ENCODE results near the gene TNIP2. TPM values are rescaled to one million over a fixed set of nuclear protein-coding genes. Genes with fewer than 3 reads are reported as not detected.

TNIP2 gene
- total RNA-seq, 1 experiment from 2014 or later = 35.8 TPM

DNA sequence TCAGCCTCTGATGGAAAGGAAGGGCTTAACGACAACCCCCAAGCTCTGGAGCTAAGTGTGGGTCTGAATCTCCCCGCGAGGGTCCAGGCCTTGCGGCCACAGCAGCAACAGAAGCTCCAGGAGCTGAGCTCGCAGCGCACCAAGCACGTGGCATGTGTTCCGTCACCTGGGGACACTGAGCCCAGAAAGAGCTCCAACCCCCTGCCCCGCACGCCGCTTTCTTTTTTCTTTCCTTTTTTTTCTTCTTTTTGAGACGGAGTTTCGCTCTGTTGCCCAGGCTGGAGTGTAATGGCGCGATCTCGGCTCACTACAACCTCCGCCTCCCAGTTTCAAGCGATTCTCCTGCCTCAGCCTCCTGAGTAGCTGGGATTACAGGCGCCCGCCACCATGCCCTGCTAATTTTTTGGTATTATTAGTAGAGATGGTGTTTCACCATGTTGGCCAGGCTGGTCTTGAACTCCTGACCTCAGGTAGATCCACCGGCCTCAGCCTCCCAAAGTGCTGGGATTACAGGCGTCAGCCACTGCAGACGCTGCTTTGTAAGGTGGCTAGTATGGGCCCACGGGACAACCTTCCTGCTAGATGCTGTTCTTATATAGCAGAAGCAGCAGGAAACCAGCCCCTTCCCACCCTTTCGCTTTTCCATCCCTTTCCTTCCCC lies 685 bp upstream of the TNIP2 start:
- no peak for DNase-seq
- Mint-ChIP-seq H3K36me3 (ENCODE audit: insufficient read depth, unreplicated experiment) (no peaks in the 10 kb centered on the region), H3K27me3 (ENCODE audit: insufficient read depth, unreplicated experiment) (no peaks in the 10 kb centered on the region), H3K27ac (ENCODE audit: unreplicated experiment) (no peak overlapping the region), H3K9me3 (ENCODE audit: unreplicated experiment) (no peaks in the 10 kb centered on the region), H3K4me1 (ENCODE audit: low read depth, unreplicated experiment) (peaks cover 15% of the 10 kb centered on the region), H3K4me3 (ENCODE audit: unreplicated experiment) (peak overlapping the region; percentile 74)
- H3K36me3 ChIP-seq (ENCODE audit: control insufficient read depth, insufficient read depth, low read length) = no peaks in the 10 kb centered on the region
- intact Hi-C loops (cut with micrococcal nuclease; ENCODE audit: unreplicated experiment) = loop anchor here (1.0 kb wide), 1 partner anchor 35 kb away; no protein-coding TSS in a partner anchor
- no peaks in the 10 kb centered on the region for H3K27me3 ChIP-seq (replicated peaks; ENCODE audit: control insufficient read depth, insufficient read depth, low read length)
- TF ChIP-seq, protein P1, sequence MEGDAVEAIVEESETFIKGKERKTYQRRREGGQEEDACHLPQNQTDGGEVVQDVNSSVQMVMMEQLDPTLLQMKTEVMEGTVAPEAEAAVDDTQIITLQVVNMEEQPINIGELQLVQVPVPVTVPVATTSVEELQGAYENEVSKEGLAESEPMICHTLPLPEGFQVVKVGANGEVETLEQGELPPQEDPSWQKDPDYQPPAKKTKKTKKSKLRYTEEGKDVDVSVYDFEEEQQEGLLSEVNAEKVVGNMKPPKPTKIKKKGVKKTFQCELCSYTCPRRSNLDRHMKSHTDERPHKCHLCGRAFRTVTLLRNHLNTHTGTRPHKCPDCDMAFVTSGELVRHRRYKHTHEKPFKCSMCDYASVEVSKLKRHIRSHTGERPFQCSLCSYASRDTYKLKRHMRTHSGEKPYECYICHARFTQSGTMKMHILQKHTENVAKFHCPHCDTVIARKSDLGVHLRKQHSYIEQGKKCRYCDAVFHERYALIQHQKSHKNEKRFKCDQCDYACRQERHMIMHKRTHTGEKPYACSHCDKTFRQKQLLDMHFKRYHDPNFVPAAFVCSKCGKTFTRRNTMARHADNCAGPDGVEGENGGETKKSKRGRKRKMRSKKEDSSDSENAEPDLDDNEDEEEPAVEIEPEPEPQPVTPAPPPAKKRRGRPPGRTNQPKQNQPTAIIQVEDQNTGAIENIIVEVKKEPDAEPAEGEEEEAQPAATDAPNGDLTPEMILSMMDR (IDR thresholded peaks at IDR 0.05; ENCODE audit: insufficient read depth in 1 of 2, low read depth in 1 of 2, low read length in 1 of 2, severe bottlenecking in 1 of 2, unreplicated experiment in 1 of 2) = no peak
- ChIA-PET CTCF (no interaction called here), POLR2A (no interaction called here)
- no peaks in the 10 kb centered on the region for H3K9me3 ChIP-seq
- H3K4me1 ChIP-seq = peaks cover 26% of the 10 kb centered on the region
- no TSS peak for BruUV-seq (replicated peaks)
- 0 out of 2 replicates have a peak overlapping the region, but pooled peaks have one; percentile 17 for H3K4me3 ChIP-seq (ENCODE audit: low read depth, low read length)

GRCh38 chr4:2754848-2755819 lies 1.0 kb downstream of the TNIP2 start:
- H3K4me3 ChIP-seq (ENCODE audit: low read depth, low read length) = peak overlapping the region; percentile 83
- no peaks in the 10 kb centered on the region for H3K27me3 ChIP-seq (replicated peaks; ENCODE audit: control insufficient read depth, insufficient read depth, low read length)
- Mint-ChIP-seq H3K9me3 (ENCODE audit: unreplicated experiment) (no peaks in the 10 kb centered on the region), H3K36me3 (ENCODE audit: insufficient read depth, unreplicated experiment) (no peaks in the 10 kb centered on the region), H3K27ac (ENCODE audit: unreplicated experiment) (peak overlapping the region; percentile 49), H3K27me3 (ENCODE audit: insufficient read depth, unreplicated experiment) (no peaks in the 10 kb centered on the region), H3K4me1 (ENCODE audit: low read depth, unreplicated experiment) (peaks cover 7% of the 10 kb centered on the region), H3K4me3 (ENCODE audit: unreplicated experiment) (peak overlapping the region; percentile 74)
- no TSS peak for BruUV-seq (replicated peaks)
- no peak for DNase-seq
- intact Hi-C loops (cut with micrococcal nuclease; ENCODE audit: unreplicated experiment) = no loop called here
- H3K36me3 ChIP-seq (ENCODE audit: control insufficient read depth, insufficient read depth, low read length) = no peaks in the 10 kb centered on the region
- ChIA-PET POLR2A (interaction anchor here (0.5 to 0.6 kb wide), 2 partner anchors 64 to 150 kb away, joined by 3 to 7 read pairs; no protein-coding TSS in a partner anchor), CTCF (no interaction called here)
- H3K9me3 ChIP-seq = no peaks in the 10 kb centered on the region
- TF ChIP-seq, protein P1 (IDR thresholded peaks at IDR 0.05; ENCODE audit: insufficient read depth in 1 of 2, low read depth in 1 of 2, low read length in 1 of 2, severe bottlenecking in 1 of 2, unreplicated experiment in 1 of 2) = no peak
- peaks cover 13% of the 10 kb centered on the region for H3K4me1 ChIP-seq

DNA sequence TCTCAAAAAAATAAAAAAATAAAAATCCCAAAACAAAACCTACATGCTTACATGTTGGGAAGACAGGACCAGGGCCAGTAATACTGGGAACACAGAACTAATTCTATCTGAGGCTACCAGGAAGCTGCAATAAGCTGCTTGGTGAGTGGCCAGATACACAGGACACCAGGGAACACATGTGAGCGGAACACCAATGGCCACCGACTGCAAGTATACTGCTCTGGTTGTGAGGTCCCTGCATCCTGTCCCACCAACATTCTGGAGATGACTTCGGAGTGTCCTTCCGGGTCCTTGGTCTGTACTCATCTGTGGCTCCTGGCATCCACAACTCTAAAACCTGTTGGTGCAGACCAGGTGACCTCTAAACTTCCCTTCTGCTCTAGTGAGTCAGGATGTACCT lies 2.7 kb downstream of the TNIP2 start:
- H3K36me3 ChIP-seq (ENCODE audit: control insufficient read depth, insufficient read depth, low read length) = no peaks in the 10 kb centered on the region
- Mint-ChIP-seq H3K27ac (ENCODE audit: unreplicated experiment) (no peak overlapping the region), H3K4me1 (ENCODE audit: low read depth, unreplicated experiment) (peaks cover 7% of the 10 kb centered on the region), H3K27me3 (ENCODE audit: insufficient read depth, unreplicated experiment) (no peaks in the 10 kb centered on the region), H3K36me3 (ENCODE audit: insufficient read depth, unreplicated experiment) (no peaks in the 10 kb centered on the region), H3K9me3 (ENCODE audit: unreplicated experiment) (no peaks in the 10 kb centered on the region), H3K4me3 (ENCODE audit: unreplicated experiment) (no peak overlapping the region)
- BruUV-seq (replicated peaks) = no TSS peak
- H3K9me3 ChIP-seq = no peaks in the 10 kb centered on the region
- H3K4me3 ChIP-seq (ENCODE audit: low read depth, low read length) = no peak overlapping the region
- ChIA-PET POLR2A (no interaction called here), CTCF (no interaction called here)
- DNase-seq = no peak
- H3K27me3 ChIP-seq (replicated peaks; ENCODE audit: control insufficient read depth, insufficient read depth, low read length) = no peaks in the 10 kb centered on the region
- intact Hi-C loops (cut with micrococcal nuclease; ENCODE audit: unreplicated experiment) = no loop called here
- TF ChIP-seq, protein P1 (IDR thresholded peaks at IDR 0.05; ENCODE audit: insufficient read depth in 1 of 2, low read depth in 1 of 2, low read length in 1 of 2, severe bottlenecking in 1 of 2, unreplicated experiment in 1 of 2) = no peak
- peaks cover 13% of the 10 kb centered on the region for H3K4me1 ChIP-seq
